OCI-LY1 (cell line): ENCODE measurements around the gene CRAMP1.

ENCODE experiments used
- EZH2 ChIP-seq: fragments of 200-600 bp; sonication (generic), shearing (Covaris generic); IDR thresholded peaks from 2 replicates; pipeline ENCODE4 v1.8.0; 2017; ENCODE audit warnings: borderline replicate concordance, mixed run types, mild to moderate bottlenecking, antibody characterized with exemption, low read length, moderate library complexity, mixed read lengths
- TF ChIP-seq, protein P1 (sequence below): fragments of 200-600 bp; sonication (generic), shearing (Covaris generic); IDR thresholded peaks from 2 replicates; pipeline ENCODE4 v1.5.1; 2017; ENCODE audit warnings: mild to moderate bottlenecking, antibody characterized with exemption, low read length, moderate library complexity, mixed read lengths

DNA sequence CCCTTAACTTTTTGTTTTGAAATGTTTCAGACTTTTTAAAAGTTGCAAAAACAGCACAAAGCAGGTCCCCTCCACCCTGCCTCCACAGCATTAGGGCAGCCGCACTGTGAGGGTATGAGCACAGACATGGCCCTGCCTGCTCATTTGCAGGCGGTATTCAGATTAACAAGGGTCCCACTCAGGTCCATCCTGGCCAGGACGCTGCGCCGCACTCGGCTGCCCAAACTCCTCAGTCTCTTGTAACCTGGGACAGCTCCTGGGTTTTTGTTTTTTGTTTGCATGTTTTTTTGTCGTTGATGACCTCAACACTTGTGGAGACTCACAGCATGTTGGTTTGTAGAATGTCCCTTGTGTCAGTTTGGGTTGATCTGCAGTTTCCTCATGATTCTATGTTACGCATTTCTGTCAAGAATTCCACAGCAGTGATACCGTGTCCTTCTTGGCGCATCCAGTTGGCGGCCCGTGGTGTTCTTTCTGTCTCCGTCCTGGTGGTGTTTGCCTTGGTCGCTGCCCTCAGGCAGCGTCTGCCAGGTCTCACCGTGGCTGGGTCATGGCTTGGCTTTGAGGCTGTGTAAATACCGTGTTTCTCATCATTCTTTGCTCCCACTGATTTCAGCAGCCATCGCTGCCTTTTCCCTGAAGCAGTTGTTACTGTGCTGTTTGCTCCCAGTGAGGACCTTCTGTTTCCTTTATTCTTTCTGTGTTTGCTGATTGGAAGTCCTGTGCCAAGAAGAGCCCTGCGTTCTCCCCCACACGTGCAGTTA is 18.5 kb downstream of the CRAMP1 start:
- TF ChIP-seq, protein P1, sequence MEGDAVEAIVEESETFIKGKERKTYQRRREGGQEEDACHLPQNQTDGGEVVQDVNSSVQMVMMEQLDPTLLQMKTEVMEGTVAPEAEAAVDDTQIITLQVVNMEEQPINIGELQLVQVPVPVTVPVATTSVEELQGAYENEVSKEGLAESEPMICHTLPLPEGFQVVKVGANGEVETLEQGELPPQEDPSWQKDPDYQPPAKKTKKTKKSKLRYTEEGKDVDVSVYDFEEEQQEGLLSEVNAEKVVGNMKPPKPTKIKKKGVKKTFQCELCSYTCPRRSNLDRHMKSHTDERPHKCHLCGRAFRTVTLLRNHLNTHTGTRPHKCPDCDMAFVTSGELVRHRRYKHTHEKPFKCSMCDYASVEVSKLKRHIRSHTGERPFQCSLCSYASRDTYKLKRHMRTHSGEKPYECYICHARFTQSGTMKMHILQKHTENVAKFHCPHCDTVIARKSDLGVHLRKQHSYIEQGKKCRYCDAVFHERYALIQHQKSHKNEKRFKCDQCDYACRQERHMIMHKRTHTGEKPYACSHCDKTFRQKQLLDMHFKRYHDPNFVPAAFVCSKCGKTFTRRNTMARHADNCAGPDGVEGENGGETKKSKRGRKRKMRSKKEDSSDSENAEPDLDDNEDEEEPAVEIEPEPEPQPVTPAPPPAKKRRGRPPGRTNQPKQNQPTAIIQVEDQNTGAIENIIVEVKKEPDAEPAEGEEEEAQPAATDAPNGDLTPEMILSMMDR = no peak
- no peak for TF ChIP-seq EZH2
